NB4 (cell line): ENCODE measurements around the gene C2orf15.

Source experiments
- MYC ChIP-seq: IDR thresholded peaks from 2 replicates; pipeline ENCODE4 v1.6.1; 2011; ENCODE audit warnings: low read depth, low read length
- TF ChIP-seq, protein P1 (sequence below): IDR thresholded peaks from one replicate; pipeline ENCODE4 v1.5.1; 2012; ENCODE audit warnings: low read depth, low read length

DNA sequence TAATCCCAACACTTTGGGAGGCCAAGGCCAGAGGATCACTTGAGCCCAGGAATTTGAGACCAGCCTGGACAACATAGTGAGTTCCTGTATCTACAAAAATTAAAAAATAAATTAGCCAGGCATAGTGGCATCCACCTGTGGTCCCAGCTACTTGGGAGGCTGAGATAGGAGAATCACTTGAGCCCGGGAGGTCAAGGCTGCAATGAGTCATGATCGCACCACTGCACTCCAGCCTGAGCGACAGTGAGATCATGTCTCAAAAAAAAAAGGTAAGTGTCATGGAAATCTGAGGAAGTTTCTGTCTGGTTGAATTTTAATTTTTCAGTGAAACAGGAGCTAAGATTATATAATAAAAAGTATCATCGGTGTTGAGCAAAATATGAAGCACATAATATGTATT is 2.5 kb upstream of the C2orf15 start:
- TF ChIP-seq, protein P1, sequence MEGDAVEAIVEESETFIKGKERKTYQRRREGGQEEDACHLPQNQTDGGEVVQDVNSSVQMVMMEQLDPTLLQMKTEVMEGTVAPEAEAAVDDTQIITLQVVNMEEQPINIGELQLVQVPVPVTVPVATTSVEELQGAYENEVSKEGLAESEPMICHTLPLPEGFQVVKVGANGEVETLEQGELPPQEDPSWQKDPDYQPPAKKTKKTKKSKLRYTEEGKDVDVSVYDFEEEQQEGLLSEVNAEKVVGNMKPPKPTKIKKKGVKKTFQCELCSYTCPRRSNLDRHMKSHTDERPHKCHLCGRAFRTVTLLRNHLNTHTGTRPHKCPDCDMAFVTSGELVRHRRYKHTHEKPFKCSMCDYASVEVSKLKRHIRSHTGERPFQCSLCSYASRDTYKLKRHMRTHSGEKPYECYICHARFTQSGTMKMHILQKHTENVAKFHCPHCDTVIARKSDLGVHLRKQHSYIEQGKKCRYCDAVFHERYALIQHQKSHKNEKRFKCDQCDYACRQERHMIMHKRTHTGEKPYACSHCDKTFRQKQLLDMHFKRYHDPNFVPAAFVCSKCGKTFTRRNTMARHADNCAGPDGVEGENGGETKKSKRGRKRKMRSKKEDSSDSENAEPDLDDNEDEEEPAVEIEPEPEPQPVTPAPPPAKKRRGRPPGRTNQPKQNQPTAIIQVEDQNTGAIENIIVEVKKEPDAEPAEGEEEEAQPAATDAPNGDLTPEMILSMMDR = no peak
- TF ChIP-seq MYC = no peak
